ENCODE measurements around the gene KIF25.

The KIF25 gene

DNA sequence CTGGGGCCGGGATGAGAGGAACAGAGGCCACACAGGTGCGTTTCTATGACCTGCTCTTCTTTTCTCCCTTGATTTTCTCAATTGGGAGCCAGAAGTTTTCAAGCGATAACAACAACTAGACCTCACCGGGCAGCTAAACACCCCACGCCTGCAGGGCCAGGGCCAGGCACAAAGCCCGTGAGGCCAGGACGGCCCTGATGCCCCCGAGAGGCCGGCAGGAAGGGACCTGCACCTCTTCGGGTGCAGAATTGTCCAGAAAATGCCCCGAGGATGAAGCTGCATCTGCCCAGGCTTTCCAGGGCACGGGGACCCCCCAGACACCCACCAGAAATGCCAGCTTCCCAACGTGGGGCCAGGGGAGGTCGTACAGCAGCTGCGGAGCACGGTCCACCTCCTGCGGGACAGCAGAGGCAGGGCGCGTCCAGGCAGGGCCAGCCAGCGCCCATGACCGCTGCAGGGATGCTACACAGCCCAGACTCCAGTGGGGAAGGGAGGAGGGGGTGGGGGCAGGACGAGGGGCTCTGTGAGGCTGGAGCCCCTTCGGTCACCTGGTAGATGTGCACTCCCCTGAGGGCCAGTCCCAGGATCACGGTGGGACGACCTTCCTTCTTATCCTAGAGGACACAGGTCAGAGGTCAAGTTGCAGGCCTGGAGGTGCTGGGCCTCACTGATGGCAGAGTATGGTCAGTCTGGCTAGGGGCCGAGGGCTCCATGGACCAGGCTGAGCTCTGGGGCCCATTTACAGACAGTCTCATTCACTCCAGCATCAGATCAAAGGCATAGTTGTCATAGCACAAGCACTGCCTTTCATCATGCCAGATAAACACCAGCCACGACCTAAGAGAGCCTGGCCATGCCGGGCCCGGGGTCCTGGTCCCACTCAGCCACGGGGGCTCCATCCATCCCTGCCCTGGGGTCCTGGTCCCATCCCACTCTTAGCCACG is 65.1 kb downstream of the KIF25 start:
- Histone ChIP-seq H3K9me3 (ENCODE audit: control insufficient read depth, low read length) (no peaks in the 10 kb centered on the region), H3K36me3 (ENCODE audit: control insufficient read depth, insufficient read depth, low read length) (no peaks in the 10 kb centered on the region), H3K4me3 (ENCODE audit: low read length) (no peak overlapping the region), H3K4me1 (ENCODE audit: control insufficient read depth, insufficient read depth, low read length) (peaks cover 5% of the 10 kb centered on the region), H3K27me3 (ENCODE audit: control insufficient read depth, insufficient read depth, low read length) (no peaks in the 10 kb centered on the region), H3K9ac (ENCODE audit: low read length) (no peak overlapping the region)

DNA sequence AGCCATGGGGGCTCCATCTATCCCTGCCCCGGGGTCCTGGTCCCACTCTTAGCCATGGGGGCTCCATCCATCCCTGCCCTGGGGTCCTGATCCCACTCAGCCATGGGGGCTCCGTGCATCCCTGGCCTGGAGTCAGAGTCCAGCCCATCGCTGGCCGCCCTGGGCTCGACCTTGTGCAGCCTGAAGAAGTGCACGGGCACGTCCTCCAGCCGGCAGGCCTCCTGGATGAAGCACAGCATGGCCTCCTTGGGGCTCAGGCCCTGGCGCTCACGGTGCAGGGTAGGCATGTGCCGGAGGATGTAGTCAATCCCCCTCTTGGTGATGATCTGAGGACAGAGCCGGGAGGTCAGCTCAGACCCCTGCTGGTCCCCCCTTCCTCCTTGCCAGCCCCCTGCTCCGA is 66.0 kb downstream of the KIF25 start:
- Histone ChIP-seq H3K9ac (ENCODE audit: low read length) (no peak overlapping the region), H3K9me3 (ENCODE audit: control insufficient read depth, low read length) (no peaks in the 10 kb centered on the region), H3K4me3 (ENCODE audit: low read length) (no peak overlapping the region), H3K27me3 (ENCODE audit: control insufficient read depth, insufficient read depth, low read length) (no peaks in the 10 kb centered on the region), H3K36me3 (ENCODE audit: control insufficient read depth, insufficient read depth, low read length) (no peaks in the 10 kb centered on the region), H3K4me1 (ENCODE audit: control insufficient read depth, insufficient read depth, low read length) (peaks cover 5% of the 10 kb centered on the region)

DNA sequence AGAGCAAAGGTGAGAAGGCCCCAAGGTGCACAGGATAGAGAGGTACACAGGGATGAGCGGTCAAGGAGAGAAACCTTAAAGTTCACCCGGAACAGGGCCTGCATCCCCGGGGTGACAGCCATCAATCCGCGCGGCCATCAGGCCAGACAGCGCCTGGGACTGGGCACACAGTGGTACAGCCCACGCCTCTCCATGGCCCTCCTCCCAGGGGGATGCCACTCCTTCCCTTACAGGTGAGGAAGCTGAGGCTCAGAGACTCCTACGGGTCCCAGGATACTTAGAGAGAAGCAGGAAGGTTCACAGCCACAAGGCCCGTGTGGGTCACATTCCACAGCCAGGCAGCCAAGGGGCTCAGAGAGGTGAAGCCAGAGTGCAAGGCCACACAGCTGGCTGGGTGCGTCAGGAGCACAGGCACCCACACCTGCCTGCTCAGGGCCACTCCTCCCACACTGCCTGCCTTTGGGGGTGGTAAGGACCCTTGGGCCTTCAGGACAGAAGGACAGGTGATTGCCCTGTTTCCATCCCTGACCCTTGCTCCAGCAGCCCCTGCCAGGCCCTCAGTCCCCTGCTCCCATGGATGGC is 66.8 kb downstream of the KIF25 start:
- Histone ChIP-seq H3K4me3 (ENCODE audit: low read length) (no peak overlapping the region), H3K4me1 (ENCODE audit: control insufficient read depth, insufficient read depth, low read length) (peaks cover 5% of the 10 kb centered on the region)

DNA sequence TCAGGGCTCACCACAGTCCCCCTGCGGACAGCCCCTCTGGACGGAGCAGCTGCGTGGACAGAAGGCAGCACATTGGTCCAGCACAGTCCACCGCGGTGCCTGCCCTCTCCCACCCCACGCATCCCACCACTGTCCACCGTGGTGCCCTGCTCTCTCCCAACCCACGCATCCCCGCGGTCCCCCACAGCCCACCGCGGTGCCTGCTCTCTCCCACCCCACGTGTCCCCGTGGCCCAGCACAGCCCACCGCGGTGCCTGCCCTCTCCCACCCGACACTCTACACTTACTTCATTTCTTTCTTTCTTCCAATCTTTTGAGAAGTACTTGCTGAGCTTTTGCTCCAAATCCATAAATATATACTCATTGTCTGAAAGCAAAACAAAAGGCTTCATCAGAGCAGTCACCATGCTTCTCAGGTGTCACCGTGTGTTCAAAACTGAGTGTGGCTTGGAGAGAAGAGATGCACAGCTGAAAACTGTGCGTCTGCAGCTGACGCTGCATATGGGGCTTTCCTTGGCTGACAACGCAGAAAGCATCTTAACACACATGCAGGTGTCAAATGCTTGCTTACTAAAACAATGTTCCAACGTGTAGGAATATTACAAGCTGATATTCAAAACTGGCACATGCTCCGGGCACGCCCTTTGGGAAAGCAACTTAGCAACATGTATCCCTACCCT is 69.7 kb downstream of the KIF25 start:
- Histone ChIP-seq H3K9me3 (ENCODE audit: control insufficient read depth, low read length) (no peaks in the 10 kb centered on the region), H3K4me3 (ENCODE audit: low read length) (no peak overlapping the region), H3K4me1 (ENCODE audit: control insufficient read depth, insufficient read depth, low read length) (no peaks in the 10 kb centered on the region), H3K27me3 (ENCODE audit: control insufficient read depth, insufficient read depth, low read length) (no peaks in the 10 kb centered on the region), H3K9ac (ENCODE audit: low read length) (no peak overlapping the region), H3K36me3 (ENCODE audit: control insufficient read depth, insufficient read depth, low read length) (no peaks in the 10 kb centered on the region)

More for the DNA sequence above, 66.8 kb downstream of the KIF25 start:
- no peaks in the 10 kb centered on the region for H3K9me3 ChIP-seq (ENCODE audit: control insufficient read depth, low read length)
- no peak overlapping the region for H3K9ac ChIP-seq (ENCODE audit: low read length)
- no peaks in the 10 kb centered on the region for H3K27me3 ChIP-seq (ENCODE audit: control insufficient read depth, insufficient read depth, low read length)
- H3K36me3 ChIP-seq (ENCODE audit: control insufficient read depth, insufficient read depth, low read length), result no peaks in the 10 kb centered on the region

DNA sequence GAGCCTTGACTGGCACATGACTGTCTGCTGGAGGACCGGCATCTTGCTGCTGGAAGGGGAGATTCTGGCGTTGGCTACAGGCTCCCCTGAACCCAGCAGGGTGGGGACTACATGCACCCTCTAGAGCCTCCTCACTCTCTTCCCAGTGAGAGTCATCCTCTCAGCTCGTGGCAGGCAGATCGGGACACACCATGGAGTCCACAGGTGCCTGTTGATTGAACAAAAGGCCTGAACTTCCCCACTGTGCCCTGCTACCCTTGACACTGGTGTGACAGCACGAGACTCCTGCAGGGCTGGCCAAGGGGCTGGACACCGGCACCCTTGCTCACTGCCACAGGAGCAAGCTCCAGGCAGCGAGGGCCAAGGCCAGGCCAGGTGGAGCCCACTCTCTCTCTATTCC is 73.3 kb downstream of the KIF25 start:
- Histone ChIP-seq H3K9ac (ENCODE audit: low read length) (no peak overlapping the region), H3K4me3 (ENCODE audit: low read length) (no peak overlapping the region), H3K4me1 (ENCODE audit: control insufficient read depth, insufficient read depth, low read length) (no peaks in the 10 kb centered on the region), H3K36me3 (ENCODE audit: control insufficient read depth, insufficient read depth, low read length) (no peaks in the 10 kb centered on the region), H3K27me3 (ENCODE audit: control insufficient read depth, insufficient read depth, low read length) (peaks cover 3% of the 10 kb centered on the region), H3K9me3 (ENCODE audit: control insufficient read depth, low read length) (no peaks in the 10 kb centered on the region)

DNA sequence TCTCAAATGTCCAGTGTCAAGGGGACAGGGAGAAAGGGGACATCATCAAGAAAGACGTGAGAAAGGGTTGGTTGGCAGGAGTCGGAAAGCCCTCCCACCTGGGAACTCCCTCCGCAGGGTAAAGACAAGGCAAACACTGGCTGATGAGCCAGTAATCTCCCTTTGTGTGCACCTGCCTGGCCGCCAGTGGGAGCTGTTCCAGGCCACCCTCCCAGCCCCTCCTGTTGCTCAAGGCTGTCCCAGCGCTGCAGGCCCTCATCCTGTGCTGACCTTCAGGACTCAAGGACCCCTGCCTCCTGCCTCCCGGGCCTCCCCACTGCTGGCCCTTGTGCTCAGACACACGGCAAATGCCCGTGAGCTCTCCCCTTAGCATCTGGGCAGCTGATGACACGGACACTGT is 74.1 kb downstream of the KIF25 start:
- Histone ChIP-seq H3K27me3 (ENCODE audit: control insufficient read depth, insufficient read depth, low read length) (peaks cover 3% of the 10 kb centered on the region), H3K9ac (ENCODE audit: low read length) (no peak overlapping the region), H3K4me3 (ENCODE audit: low read length) (no peak overlapping the region), H3K4me1 (ENCODE audit: control insufficient read depth, insufficient read depth, low read length) (no peaks in the 10 kb centered on the region), H3K9me3 (ENCODE audit: control insufficient read depth, low read length) (no peaks in the 10 kb centered on the region), H3K36me3 (ENCODE audit: control insufficient read depth, insufficient read depth, low read length) (no peaks in the 10 kb centered on the region)

DNA sequence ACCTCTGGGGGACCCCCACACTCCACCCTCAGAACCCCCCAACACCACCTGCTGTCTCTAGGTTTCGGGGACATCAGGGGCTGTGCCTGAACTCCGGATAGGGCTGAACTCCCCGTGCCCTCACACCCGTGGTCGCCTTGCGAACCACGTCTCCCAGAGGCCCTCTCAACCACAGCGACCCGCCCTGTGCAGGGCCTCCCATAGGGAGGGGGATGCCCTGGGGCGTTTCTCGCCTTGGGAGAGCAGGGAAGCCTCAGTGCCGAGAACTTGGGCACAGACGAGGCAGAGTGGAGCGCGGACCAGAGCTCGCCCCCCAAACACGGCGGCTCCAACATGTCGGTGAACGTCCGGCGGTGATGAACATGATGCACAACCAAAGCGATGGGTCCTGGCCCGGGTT is 74.8 kb downstream of the KIF25 start:
- no peaks in the 10 kb centered on the region for H3K36me3 ChIP-seq (ENCODE audit: control insufficient read depth, insufficient read depth, low read length)
- no peak overlapping the region for H3K4me3 ChIP-seq (ENCODE audit: low read length)
- H3K4me1 ChIP-seq (ENCODE audit: control insufficient read depth, insufficient read depth, low read length), result no peaks in the 10 kb centered on the region
- H3K27me3 ChIP-seq (ENCODE audit: control insufficient read depth, insufficient read depth, low read length), result peaks cover 3% of the 10 kb centered on the region
- H3K9me3 ChIP-seq (ENCODE audit: control insufficient read depth, low read length), result no peaks in the 10 kb centered on the region
- H3K9ac ChIP-seq (ENCODE audit: low read length), result no peak overlapping the region

DNA sequence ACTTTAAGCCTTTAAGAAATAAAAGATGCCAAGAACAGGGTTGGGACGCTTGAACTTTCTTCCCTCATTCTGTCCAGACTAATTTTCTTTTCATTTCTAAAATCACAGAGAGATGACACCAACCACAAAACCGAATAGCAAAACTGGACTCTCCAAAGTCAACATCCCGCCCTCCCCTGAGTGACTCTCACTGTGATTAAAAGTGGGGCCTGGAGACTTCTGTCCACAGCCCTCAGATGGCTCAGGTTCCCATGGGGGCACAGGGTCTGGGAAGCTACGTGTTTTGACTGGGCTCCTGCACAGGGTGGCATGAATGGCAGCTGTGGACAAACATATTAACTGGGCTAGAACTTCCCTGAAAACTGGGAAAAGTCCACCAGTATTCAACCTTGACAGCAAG is 75.3 kb downstream of the KIF25 start:
- peaks cover 3% of the 10 kb centered on the region for H3K27me3 ChIP-seq (ENCODE audit: control insufficient read depth, insufficient read depth, low read length)
- H3K9me3 ChIP-seq (ENCODE audit: control insufficient read depth, low read length), result no peaks in the 10 kb centered on the region
- H3K36me3 ChIP-seq (ENCODE audit: control insufficient read depth, insufficient read depth, low read length), result no peaks in the 10 kb centered on the region
- H3K4me1 ChIP-seq (ENCODE audit: control insufficient read depth, insufficient read depth, low read length), result no peaks in the 10 kb centered on the region
- H3K4me3 ChIP-seq (ENCODE audit: low read length), result no peak overlapping the region
- no peak overlapping the region for H3K9ac ChIP-seq (ENCODE audit: low read length)

DNA sequence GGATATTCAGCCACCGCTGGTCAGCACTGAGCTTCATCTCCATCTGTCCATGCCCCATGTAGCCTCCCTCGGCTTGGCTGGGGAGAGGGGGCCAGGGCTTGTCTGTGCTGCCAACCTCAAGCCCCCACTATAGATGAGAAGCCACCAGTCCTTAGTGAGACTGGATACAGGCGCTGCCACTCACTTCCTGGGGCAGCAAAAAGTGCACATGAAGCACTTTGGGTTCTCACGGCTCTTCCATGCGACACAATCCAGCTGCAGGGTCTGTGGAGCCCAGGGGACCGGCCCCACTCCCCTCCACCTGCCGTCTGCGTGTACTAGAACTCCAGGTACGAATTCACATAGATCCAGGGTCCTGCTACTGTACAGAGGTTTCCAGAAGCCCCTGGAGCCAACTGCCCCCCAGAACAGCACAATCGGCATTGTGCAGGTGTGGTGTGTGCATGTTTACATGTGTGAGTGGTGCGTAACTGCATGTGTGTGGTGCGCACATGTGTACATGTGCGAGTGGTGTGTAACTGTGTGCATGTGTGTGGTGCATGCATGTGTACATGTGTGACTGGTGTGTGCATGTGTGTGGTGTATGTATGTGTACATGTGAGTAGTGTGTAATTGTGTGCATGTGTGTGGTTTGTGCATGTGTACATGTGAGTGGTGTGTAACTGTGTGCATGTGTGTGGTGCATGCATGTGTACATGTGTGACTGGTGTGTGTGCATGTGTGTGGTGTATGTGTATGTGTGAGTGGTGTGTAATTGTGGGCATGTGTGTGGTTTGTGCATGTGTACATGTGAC is 76.7 kb downstream of the KIF25 start:
- Histone ChIP-seq H3K9ac (ENCODE audit: low read length) (no peak overlapping the region), H3K4me1 (ENCODE audit: control insufficient read depth, insufficient read depth, low read length) (peaks cover 4% of the 10 kb centered on the region), H3K9me3 (ENCODE audit: control insufficient read depth, low read length) (no peaks in the 10 kb centered on the region), H3K27me3 (ENCODE audit: control insufficient read depth, insufficient read depth, low read length) (peaks cover 3% of the 10 kb centered on the region), H3K4me3 (ENCODE audit: low read length) (no peak overlapping the region), H3K36me3 (ENCODE audit: control insufficient read depth, insufficient read depth, low read length) (no peaks in the 10 kb centered on the region)

DNA sequence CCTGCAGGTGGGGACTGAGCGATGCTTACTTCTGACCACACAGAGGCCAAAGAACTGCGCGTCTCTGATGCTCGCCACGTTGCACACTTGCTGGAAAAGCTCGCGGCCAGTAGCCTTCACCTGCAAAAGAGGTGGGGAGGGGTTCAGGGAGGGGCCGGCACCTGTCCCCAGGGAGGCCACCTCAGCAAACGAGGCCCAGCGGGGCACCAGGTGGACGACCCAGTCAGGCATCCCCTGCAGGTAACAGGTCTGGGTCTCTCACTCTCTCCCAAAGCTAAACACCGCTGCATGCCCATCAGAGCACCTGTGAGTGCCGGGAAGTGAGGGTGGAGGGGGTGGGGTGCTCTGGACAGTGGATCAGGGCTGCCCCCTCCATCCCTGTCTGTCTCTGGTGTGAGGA is 77.7 kb downstream of the KIF25 start:
- Histone ChIP-seq H3K4me1 (ENCODE audit: control insufficient read depth, insufficient read depth, low read length) (peaks cover 11% of the 10 kb centered on the region), H3K36me3 (ENCODE audit: control insufficient read depth, insufficient read depth, low read length) (no peaks in the 10 kb centered on the region), H3K4me3 (ENCODE audit: low read length) (no peak overlapping the region), H3K27me3 (ENCODE audit: control insufficient read depth, insufficient read depth, low read length) (peaks cover 3% of the 10 kb centered on the region), H3K9ac (ENCODE audit: low read length) (no peak overlapping the region), H3K9me3 (ENCODE audit: control insufficient read depth, low read length) (no peaks in the 10 kb centered on the region)

DNA sequence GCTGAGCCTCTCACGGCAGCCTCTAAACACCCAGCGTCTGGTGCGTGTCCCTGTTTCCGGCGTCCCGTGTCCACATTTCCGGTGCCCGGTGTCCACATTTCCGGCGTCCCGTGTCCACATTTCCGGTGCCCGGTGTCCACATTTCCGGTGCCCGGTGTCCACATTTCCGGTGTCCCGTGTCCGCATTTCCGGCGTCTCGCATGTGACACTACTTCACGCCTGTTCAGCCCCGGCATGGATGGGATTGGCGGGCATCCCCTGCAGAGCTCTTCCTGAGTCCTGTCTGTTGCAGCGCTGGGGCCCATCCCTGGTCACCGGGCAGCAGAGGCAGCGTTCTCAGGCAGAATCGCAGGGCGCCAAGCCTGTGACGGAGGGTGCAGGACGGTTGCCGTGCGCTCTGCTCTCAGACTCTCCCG is 78.3 kb downstream of the KIF25 start:
- H3K36me3 ChIP-seq (ENCODE audit: control insufficient read depth, insufficient read depth, low read length), result no peaks in the 10 kb centered on the region
- H3K4me3 ChIP-seq (ENCODE audit: low read length), result no peak overlapping the region
- H3K27me3 ChIP-seq (ENCODE audit: control insufficient read depth, insufficient read depth, low read length), result peaks cover 3% of the 10 kb centered on the region
- H3K9me3 ChIP-seq (ENCODE audit: control insufficient read depth, low read length), result no peaks in the 10 kb centered on the region
- H3K4me1 ChIP-seq (ENCODE audit: control insufficient read depth, insufficient read depth, low read length), result peaks cover 11% of the 10 kb centered on the region
- H3K9ac ChIP-seq (ENCODE audit: low read length), result no peak overlapping the region
